ENCODE results near the gene DHX30. TPM values are rescaled to one million over a fixed set of nuclear protein-coding genes. Genes with fewer than 3 reads are reported as not detected.

The DHX30 gene
- total RNA-seq, 4 donors from 2014 or later, result 31.0 to 52.3 (median 47.9) TPM

DNA sequence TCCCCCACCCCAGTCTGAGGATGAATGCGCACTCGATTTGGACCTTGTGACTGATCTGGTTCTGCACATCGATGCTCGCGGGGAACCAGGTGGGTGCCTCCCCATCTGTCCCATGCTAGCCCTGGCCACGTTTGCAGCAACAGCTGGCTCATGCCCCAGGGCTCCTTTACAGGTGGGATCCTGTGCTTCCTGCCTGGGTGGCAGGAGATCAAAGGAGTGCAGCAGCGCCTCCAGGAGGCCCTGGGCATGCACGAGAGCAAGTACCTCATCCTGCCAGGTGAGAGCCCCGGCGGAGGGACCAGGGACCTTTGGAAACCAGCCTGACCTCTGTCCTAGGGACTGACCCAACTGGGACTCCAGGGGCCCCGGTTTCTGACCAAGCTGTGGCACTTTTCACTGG is 44.3 kb downstream of the DHX30 start:
- Histone ChIP-seq H3K9me3 (no peaks in the 10 kb centered on the region), H3K27ac (no peak overlapping the region), H3K27me3 (no peaks in the 10 kb centered on the region), H3K4me3 (no peak overlapping the region), H3K36me3 (peaks cover 0 to 48% (median 18%) of the 10 kb centered on the region in 4 donors), H3K4me1 (no peaks in the 10 kb centered on the region)
- in situ Hi-C loops (cut with MboI; ENCODE audit: low pct_ligation_motif_present in 1 of 4, low pct_unique_long_range_greater_than_20kb in 1 of 4, low sequenced_read_pairs in 3 of 4) (loop anchor here in 2 of 4 donors (25.0 kb wide), 2 partner anchors 140 to 315 kb away; no protein-coding TSS in a partner anchor), intact Hi-C loops (cut with DNase I; ENCODE audit: low total_unique reads) (no loop called here)
- no peak for TF ChIP-seq EP300 (IDR thresholded peaks at IDR 0.05; ENCODE audit: low read depth)
- TF ChIP-seq POLR2A (IDR thresholded peaks at IDR 0.05), result no peak
- TF ChIP-seq POLR2AphosphoS5 (IDR thresholded peaks at IDR 0.05), result no peak
- TF ChIP-seq, protein P1, sequence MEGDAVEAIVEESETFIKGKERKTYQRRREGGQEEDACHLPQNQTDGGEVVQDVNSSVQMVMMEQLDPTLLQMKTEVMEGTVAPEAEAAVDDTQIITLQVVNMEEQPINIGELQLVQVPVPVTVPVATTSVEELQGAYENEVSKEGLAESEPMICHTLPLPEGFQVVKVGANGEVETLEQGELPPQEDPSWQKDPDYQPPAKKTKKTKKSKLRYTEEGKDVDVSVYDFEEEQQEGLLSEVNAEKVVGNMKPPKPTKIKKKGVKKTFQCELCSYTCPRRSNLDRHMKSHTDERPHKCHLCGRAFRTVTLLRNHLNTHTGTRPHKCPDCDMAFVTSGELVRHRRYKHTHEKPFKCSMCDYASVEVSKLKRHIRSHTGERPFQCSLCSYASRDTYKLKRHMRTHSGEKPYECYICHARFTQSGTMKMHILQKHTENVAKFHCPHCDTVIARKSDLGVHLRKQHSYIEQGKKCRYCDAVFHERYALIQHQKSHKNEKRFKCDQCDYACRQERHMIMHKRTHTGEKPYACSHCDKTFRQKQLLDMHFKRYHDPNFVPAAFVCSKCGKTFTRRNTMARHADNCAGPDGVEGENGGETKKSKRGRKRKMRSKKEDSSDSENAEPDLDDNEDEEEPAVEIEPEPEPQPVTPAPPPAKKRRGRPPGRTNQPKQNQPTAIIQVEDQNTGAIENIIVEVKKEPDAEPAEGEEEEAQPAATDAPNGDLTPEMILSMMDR (IDR thresholded peaks at IDR 0.05), result no peak
- DNase-seq, result no peak
- 82% methylated on average over 10 of the region's 11 CpGs; no CpG with 5 or more reads in 1 of the 2 donors for WGBS, 2 donors (ENCODE audit: low coverage in 1 of 2)

GRCh38 chr3:47847801-47848518 is 45.0 kb downstream of the DHX30 start:
- Histone ChIP-seq H3K9me3 (no peaks in the 10 kb centered on the region), H3K4me1 (no peaks in the 10 kb centered on the region), H3K27me3 (no peaks in the 10 kb centered on the region), H3K36me3 (peaks cover 0 to 42% (median 15%) of the 10 kb centered on the region in 4 donors), H3K27ac (no peak overlapping the region), H3K4me3 (no peak overlapping the region)
- in situ Hi-C loops (cut with MboI; ENCODE audit: low pct_ligation_motif_present in 1 of 4, low pct_unique_long_range_greater_than_20kb in 1 of 4, low sequenced_read_pairs in 3 of 4) (loop anchor here in 2 of 4 donors (25.0 kb wide), 2 partner anchors 139 to 314 kb away; no protein-coding TSS in a partner anchor), intact Hi-C loops (cut with DNase I; ENCODE audit: low total_unique reads) (no loop called here)
- no peak for TF ChIP-seq POLR2A (IDR thresholded peaks at IDR 0.05)
- TF ChIP-seq POLR2AphosphoS5 (IDR thresholded peaks at IDR 0.05), result no peak
- TF ChIP-seq EP300 (IDR thresholded peaks at IDR 0.05; ENCODE audit: low read depth), result no peak
- 90% methylated on average over 8 of the region's 23 CpGs; no CpG with 5 or more reads in 1 of the 2 donors for WGBS, 2 donors (ENCODE audit: low coverage in 1 of 2)
- no peak for DNase-seq

- in situ Hi-C loops (cut with MboI; ENCODE audit: low pct_ligation_motif_present in 1 of 4, low pct_unique_long_range_greater_than_20kb in 1 of 4, low sequenced_read_pairs in 3 of 4) (loop anchor here in 2 of 4 donors (25.0 kb wide), 2 partner anchors 139 to 314 kb away; no protein-coding TSS in a partner anchor), intact Hi-C loops (cut with DNase I; ENCODE audit: low total_unique reads) (no loop called here)
- H3K36me3 ChIP-seq, result peaks cover 0 to 37% (median 17%) of the 10 kb centered on the region in 4 donors
- no peak overlapping the region for H3K27ac ChIP-seq
- 82% methylated on average over 10 of the region's 23 CpGs; no CpG with 5 or more reads in 1 of the 2 donors for WGBS, 2 donors (ENCODE audit: low coverage in 1 of 2)
- no peaks in the 10 kb centered on the region for H3K4me1 ChIP-seq
- no peak overlapping the region for H3K4me3 ChIP-seq
- DNase-seq, result no peak
- H3K9me3 ChIP-seq, result no peaks in the 10 kb centered on the region
- TF ChIP-seq, protein P1 (IDR thresholded peaks at IDR 0.05), result no peak
- TF ChIP-seq EP300 (IDR thresholded peaks at IDR 0.05; ENCODE audit: low read depth) (no peak), POLR2AphosphoS5 (IDR thresholded peaks at IDR 0.05) (no peak), POLR2A (IDR thresholded peaks at IDR 0.05) (no peak)
- H3K27me3 ChIP-seq, result no peaks in the 10 kb centered on the region
Observed at GRCh38 chr3:47848599-47849117, 45.7 kb downstream of the DHX30 start.

DNA sequence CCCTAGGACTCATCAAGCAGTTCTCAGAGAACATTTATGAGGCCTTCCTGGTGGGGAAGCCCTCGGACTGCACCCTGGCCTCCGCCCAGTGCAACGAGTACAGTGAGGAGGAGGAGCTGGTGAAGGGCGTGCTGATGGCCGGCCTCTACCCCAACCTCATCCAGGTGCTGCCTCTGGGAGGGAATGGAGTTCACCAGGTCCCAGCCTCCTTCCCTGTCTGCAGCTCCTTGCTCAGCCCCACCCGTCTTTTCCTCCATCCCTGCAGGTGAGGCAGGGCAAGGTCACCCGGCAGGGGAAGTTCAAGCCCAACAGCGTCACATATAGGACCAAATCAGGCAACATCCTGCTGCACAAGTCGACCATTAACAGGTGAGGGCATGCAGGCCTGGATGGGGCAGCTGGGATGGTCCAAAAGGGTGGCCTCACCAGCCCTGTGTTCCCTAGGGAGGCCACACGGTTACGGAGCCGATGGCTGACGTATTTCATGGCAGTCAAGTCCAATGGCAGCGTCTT is 46.3 kb downstream of the DHX30 start:
- no peak for DNase-seq
- no peak for TF ChIP-seq EP300 (IDR thresholded peaks at IDR 0.05; ENCODE audit: low read depth)
- no peak for TF ChIP-seq POLR2AphosphoS5 (IDR thresholded peaks at IDR 0.05)
- no peak for TF ChIP-seq POLR2A (IDR thresholded peaks at IDR 0.05)
- TF ChIP-seq, protein P1 (IDR thresholded peaks at IDR 0.05), result no peak
- Histone ChIP-seq H3K36me3 (peaks cover 0 to 38% (median 19%) of the 10 kb centered on the region in 4 donors), H3K4me3 (no peak overlapping the region), H3K27me3 (no peaks in the 10 kb centered on the region), H3K9me3 (no peaks in the 10 kb centered on the region), H3K4me1 (no peaks in the 10 kb centered on the region), H3K27ac (no peak overlapping the region)
- intact Hi-C loops (cut with DNase I; ENCODE audit: low total_unique reads) (no loop called here), in situ Hi-C loops (cut with MboI; ENCODE audit: low pct_ligation_motif_present in 1 of 4, low pct_unique_long_range_greater_than_20kb in 1 of 4, low sequenced_read_pairs in 3 of 4) (loop anchor here in 2 of 4 donors (25.0 kb wide), 2 partner anchors 138 to 313 kb away; no protein-coding TSS in a partner anchor)
- WGBS, 2 donors (ENCODE audit: low coverage in 1 of 2), result 69% methylated on average over 11 of the region's 14 CpGs; no CpG with 5 or more reads in 1 of the 2 donors

All from transverse colon (tissue), 4 donors.